SK-N-SH (cell line): Measurements from ENCODE around the gene CXADR.

Source experiments
- CHD2 ChIP-seq: fragments of 150-350 bp; IDR thresholded peaks from 2 replicates; pipeline ENCODE4 v1.6.1; 2018; ENCODE audit warnings: low read length; ENCODE audit not compliant: partially characterized antibody
- CTCF ChIP-seq: fragments of 200-600 bp; sonication (generic); IDR thresholded peaks from 2 replicates; pipeline ENCODE4 v1.6.1; 2017; ENCODE audit warnings: antibody characterized with exemption, mild to moderate bottlenecking, moderate library complexity
- EP300 ChIP-seq, 2 experiments: IDR thresholded peaks; 2 replicates each; pipeline versions ENCODE4 v1.4.0 to v1.6.1; 2012; ENCODE audit warnings: borderline replicate concordance in 1 of 2, low read depth in 1 of 2, low read length in 1 of 2
- EZH2phosphoT487 ChIP-seq: fragments of 200-600 bp; sonication (generic); IDR thresholded peaks from 2 replicates; pipeline ENCODE4 v1.6.1; 2017; ENCODE audit warnings: low read depth, mixed run types, mild to moderate bottlenecking, antibody characterized with exemption, moderate library complexity, borderline replicate concordance
- MAX ChIP-seq: IDR thresholded peaks from 2 replicates; pipeline ENCODE4 v1.4.0; 2012; ENCODE audit warnings: low read depth
- POLR2AphosphoS5 ChIP-seq: IDR thresholded peaks from 2 replicates; pipeline ENCODE4 v1.6.1; 2012; ENCODE audit warnings: low read depth, low read length
- RAD21 ChIP-seq: IDR thresholded peaks from 2 replicates; pipeline ENCODE4 v1.6.1; 2012; ENCODE audit warnings: mild to moderate bottlenecking, low read length
- RFX5 ChIP-seq: IDR thresholded peaks from 2 replicates; pipeline ENCODE4 v1.6.1; 2012; ENCODE audit warnings: mild to moderate bottlenecking, improper control_type of control experiment, low read length
- SIN3A ChIP-seq: IDR thresholded peaks from 2 replicates; pipeline ENCODE4 v1.6.1; 2012; ENCODE audit warnings: low read depth, mild to moderate bottlenecking, low read length, moderate library complexity, borderline replicate concordance
- TAF1 ChIP-seq: IDR thresholded peaks from 2 replicates; pipeline ENCODE4 v1.6.1; 2012; ENCODE audit warnings: low read depth, mild to moderate bottlenecking, low read length, moderate library complexity, borderline replicate concordance
- TF ChIP-seq, protein P1 (sequence below): IDR thresholded peaks from 2 replicates; pipeline ENCODE4; 2012

GRCh38 chr21:17479606-17480005 lies 33.2 kb upstream of the CXADR start:
- TF ChIP-seq POLR2AphosphoS5, result no peak
- TF ChIP-seq RFX5, result no peak
- no peak for TF ChIP-seq EP300 (IDR thresholded peaks at IDR 0.05; ENCODE audit: borderline replicate concordance in 1 of 2, low read depth in 1 of 2, low read length in 1 of 2)
- TF ChIP-seq EZH2phosphoT487, result no peak
- no peak for TF ChIP-seq CTCF
- no peak for TF ChIP-seq CHD2
- no peak for TF ChIP-seq RAD21
- no peak for TF ChIP-seq MAX
- no peak for TF ChIP-seq SIN3A
- TF ChIP-seq, protein P1, sequence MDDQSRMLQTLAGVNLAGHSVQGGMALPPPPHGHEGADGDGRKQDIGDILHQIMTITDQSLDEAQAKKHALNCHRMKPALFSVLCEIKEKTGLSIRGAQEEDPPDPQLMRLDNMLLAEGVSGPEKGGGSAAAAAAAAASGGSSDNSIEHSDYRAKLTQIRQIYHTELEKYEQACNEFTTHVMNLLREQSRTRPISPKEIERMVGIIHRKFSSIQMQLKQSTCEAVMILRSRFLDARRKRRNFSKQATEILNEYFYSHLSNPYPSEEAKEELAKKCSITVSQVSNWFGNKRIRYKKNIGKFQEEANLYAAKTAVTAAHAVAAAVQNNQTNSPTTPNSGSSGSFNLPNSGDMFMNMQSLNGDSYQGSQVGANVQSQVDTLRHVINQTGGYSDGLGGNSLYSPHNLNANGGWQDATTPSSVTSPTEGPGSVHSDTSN, result no peak
- TF ChIP-seq TAF1, result no peak
